Stomach (tissue), 9 donors: ENCODE results near the gene MSH5. TPM values are rescaled to one million over a fixed set of nuclear protein-coding genes. Genes with fewer than 3 reads are reported as not detected.
A peak's percentile ranks its signal among the peaks of the same experiment; 100 is the strongest.

Source experiments
- DNase-seq, 2 donors: peaks; one replicate each; pipeline versions ENCODE4 v3.0.0 to v3.0.0-alpha.2; 2013 to 2019
- H3K27ac ChIP-seq, 5 donors: fragments of 200-600 bp in 4 of 5; sonication (generic) in 4 of 5; one replicate each; pipeline ENCODE4 v1.5.1; 2013 to 2019; ENCODE audit warnings: mild to moderate bottlenecking in 1 of 5, moderate library complexity in 1 of 5
- H3K27me3 ChIP-seq, 3 donors: fragments of 200-600 bp; sonication (generic); one replicate each; pipeline ENCODE4 v1.5.1; 2017 to 2019; ENCODE audit warnings: mixed run types in 1 of 3
- H3K36me3 ChIP-seq, 4 donors: fragments of 200-600 bp; sonication (generic); 1 replicate in 3 of 4; 2 replicates in 1 of 4; pipeline ENCODE4 v1.5.1; 2016 to 2019
- H3K4me1 ChIP-seq, 4 donors: fragments of 200-600 bp; sonication (generic); one replicate each; pipeline ENCODE4 v1.5.1; 2016 to 2019
- H3K4me3 ChIP-seq, 4 donors: fragments of 200-600 bp; sonication (generic) in 3 of 4; one replicate each; pipeline ENCODE4 v1.5.1; 2016 to 2019; ENCODE audit warnings: mild to moderate bottlenecking in 1 of 4
- H3K9me3 ChIP-seq, 4 donors: fragments of 200-600 bp; sonication (generic); one replicate each; pipeline ENCODE4 v1.5.1; 2016 to 2019
- EP300 ChIP-seq: sonication (generic); formaldehyde crosslinking; IDR thresholded peaks from one replicate; pipeline ENCODE4 v1.6.1; 2017; ENCODE audit warnings: antibody characterized with exemption
- POLR2A ChIP-seq, 4 donors: fragments of 450-650 bp; IDR thresholded peaks; one replicate each; pipeline ENCODE4 v1.6.1; 2016; ENCODE audit warnings: antibody characterized with exemption in 4 of 4, control low read depth in 2 of 4, mild to moderate bottlenecking in 1 of 4, moderate library complexity in 1 of 4
- POLR2AphosphoS5 ChIP-seq, 3 donors: sonication (generic); formaldehyde crosslinking; IDR thresholded peaks; one replicate each; pipeline ENCODE4 v1.6.1; 2016; ENCODE audit warnings: antibody characterized with exemption in 3 of 3
- WGBS, 5 donors: extraction: QIAGEN DNeasy Blood & Tissue Kit in 3 of 5; methylation state at CpG; one replicate each; pipeline versions ENCODE4 v1.1.5 to v1.1.7; 2013 to 2018; 5-methylcytosine and 5-hydroxymethylcytosine counted together
- intact Hi-C: fragments of 100-400 bp; cut with DNase I; formaldehyde crosslinking; loops from one replicate; pipeline ENCODE4 v1.15.1; 2023; ENCODE audit warnings: low total_unique reads
- polyA plus RNA-seq, 3 donors: library from polyadenylated mRNA; stranded (reverse); fragments of 200-250 nt; gene quantifications; one replicate each; pipeline ENCODE4 v1.2.3, GENCODE V29; 2013
- total RNA-seq, 5 donors: library from RNA; depleted of rRNA; stranded (reverse); fragments of >200 nt; gene quantifications; one replicate each; pipeline versions ENCODE4 v1.1.0 to v1.2.3, GENCODE V29; 2014 to 2016
- TF ChIP-seq, protein P1 (sequence below), 7 experiments: fragments of 450-650 bp in 4 of 7; fragments of 200-600 bp in 3 of 7; sonication (generic) in 3 of 7; IDR thresholded peaks; one replicate each; pipeline ENCODE4 v1.5.1; 2016 to 2019; ENCODE audit warnings: antibody characterized with exemption in 7 of 7, control low read depth in 2 of 7, mild to moderate bottlenecking in 1 of 7
- donor health status: healthy with polysubstance abuse.
- donor health status: Bipolar disorder and iron deficiency.
- donor health status: healthy.

MSH5 gene
- total and polyA plus RNA-seq, 8 donors, result 2.9 to 66.4 (median 10.9) TPM

DNA sequence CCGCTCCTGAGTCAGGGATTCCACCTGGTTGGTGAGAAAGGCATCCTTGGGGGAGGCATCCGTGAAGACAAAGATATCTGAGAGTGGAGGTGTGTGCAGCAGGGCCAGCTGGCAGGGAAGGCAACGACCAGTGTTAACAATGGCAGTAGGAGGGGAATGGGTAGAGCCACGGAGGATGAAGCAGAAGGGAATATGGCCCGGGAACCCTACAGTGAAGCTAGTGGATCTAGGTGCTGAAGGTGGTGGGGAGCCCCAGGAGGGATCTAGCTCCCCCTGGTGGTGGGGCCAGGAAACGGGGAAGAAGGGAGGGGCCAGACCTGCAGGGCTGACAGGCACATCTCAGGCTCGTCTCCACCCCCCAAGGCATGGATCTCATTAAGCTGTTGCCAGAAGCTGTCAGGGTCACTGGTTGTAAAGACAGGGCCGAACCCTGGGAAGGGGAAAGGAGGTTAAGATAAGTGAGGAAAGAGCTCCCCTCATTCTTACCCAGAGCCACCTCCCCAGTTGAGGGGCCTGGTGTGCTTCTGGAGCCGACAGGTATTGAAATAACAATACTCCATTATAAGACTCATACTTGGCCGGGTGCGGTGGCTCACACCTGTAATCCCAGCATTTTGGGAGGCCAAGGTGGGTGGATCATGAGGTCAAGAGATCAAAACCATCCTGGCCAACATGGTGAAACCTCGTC is 30.0 kb downstream of the MSH5 start:
- no peak overlapping the region for H3K27ac ChIP-seq
- peak; percentile 84 to 89 for DNase-seq
- no peak overlapping the region for H3K4me3 ChIP-seq
- intact Hi-C loops, result loop anchor here (10.0 kb wide), 1 partner anchor 85 kb away; the partner anchor contains the start of gene LY6G5C
- peaks cover 5 to 27% (median 13%) of the 10 kb centered on the region in 4 donors for H3K4me1 ChIP-seq
- peaks cover 0 to 7% (median 0%) of the 10 kb centered on the region in 3 donors for H3K27me3 ChIP-seq
- no peaks in the 10 kb centered on the region for H3K36me3 ChIP-seq
- TF ChIP-seq, protein P1, sequence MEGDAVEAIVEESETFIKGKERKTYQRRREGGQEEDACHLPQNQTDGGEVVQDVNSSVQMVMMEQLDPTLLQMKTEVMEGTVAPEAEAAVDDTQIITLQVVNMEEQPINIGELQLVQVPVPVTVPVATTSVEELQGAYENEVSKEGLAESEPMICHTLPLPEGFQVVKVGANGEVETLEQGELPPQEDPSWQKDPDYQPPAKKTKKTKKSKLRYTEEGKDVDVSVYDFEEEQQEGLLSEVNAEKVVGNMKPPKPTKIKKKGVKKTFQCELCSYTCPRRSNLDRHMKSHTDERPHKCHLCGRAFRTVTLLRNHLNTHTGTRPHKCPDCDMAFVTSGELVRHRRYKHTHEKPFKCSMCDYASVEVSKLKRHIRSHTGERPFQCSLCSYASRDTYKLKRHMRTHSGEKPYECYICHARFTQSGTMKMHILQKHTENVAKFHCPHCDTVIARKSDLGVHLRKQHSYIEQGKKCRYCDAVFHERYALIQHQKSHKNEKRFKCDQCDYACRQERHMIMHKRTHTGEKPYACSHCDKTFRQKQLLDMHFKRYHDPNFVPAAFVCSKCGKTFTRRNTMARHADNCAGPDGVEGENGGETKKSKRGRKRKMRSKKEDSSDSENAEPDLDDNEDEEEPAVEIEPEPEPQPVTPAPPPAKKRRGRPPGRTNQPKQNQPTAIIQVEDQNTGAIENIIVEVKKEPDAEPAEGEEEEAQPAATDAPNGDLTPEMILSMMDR (IDR thresholded peaks at IDR 0.05), result peak in 5 of 7 experiments; percentile 68 to 90 (median 87)
- TF ChIP-seq POLR2A (IDR thresholded peaks at IDR 0.05) (no peak), POLR2AphosphoS5 (IDR thresholded peaks at IDR 0.05) (peak in 1 of 3 donors; percentile 68)
- WGBS, 5 donors, result 42 to 57% (median 49%) methylated on average over 12 of the region's 12 CpGs
- H3K9me3 ChIP-seq, result no peaks in the 10 kb centered on the region

DNA sequence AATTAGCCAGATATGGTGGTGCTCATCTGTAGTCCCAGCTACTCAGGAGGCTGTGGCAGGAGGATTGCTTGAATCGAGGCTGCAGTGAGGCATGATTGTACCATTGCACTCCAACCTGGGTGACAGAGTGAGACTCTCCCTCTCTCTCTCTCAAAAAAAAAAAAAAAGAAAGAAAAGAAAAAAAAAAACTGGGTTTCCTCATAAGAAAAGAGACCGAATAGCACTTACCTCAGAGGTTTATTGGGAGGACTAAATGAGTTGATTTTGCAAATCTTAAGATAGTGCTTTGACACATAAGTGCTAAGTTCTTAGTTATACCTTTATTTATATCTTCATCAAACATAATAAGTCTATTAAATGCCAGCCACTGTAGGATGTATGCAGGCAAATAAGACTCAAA is 31.1 kb downstream of the MSH5 start:
- intact Hi-C loops, result no loop called here
- 77 to 91% (median 89%) methylated on average over 2 of the region's 2 CpGs for WGBS, 5 donors
- Histone ChIP-seq H3K36me3 (no peaks in the 10 kb centered on the region), H3K27me3 (peaks cover 0 to 6% (median 0%) of the 10 kb centered on the region in 3 donors), H3K4me1 (peaks cover 13 to 38% (median 21%) of the 10 kb centered on the region in 4 donors), H3K4me3 (no peak overlapping the region), H3K27ac (no peak overlapping the region), H3K9me3 (no peaks in the 10 kb centered on the region)
- DNase-seq, result no peak
- no peak for TF ChIP-seq POLR2AphosphoS5 (IDR thresholded peaks at IDR 0.05)
- TF ChIP-seq, protein P1 (IDR thresholded peaks at IDR 0.05), result no peak
- TF ChIP-seq EP300, result no peak
- TF ChIP-seq POLR2A (IDR thresholded peaks at IDR 0.05), result no peak

DNA sequence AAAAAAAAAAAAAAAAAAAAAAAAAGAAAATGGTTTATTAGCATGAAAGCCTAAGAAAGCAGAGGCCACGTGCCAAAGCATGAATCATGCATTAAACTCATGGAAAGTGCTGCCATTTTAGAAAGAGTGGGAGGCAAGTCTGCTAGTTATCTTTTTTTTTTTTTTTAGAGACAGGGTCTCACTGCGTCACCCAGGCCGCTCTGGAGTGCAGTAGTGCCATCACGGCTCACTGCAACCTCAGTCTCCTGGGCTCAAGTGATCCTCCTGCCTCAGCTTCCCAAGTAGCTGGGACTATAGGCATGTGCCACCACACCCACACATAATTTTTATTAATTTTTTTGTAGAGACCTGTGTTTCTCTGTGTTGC is 32.2 kb downstream of the MSH5 start:
- 59 to 77% (median 74%) methylated on average over 4 of the region's 4 CpGs for WGBS, 5 donors
- H3K27me3 ChIP-seq, result no peaks in the 10 kb centered on the region
- intact Hi-C loops, result no loop called here
- DNase-seq, result no peak
- no peaks in the 10 kb centered on the region for H3K9me3 ChIP-seq
- H3K4me3 ChIP-seq, result no peak overlapping the region
- TF ChIP-seq EP300, result no peak
- TF ChIP-seq, protein P1 (IDR thresholded peaks at IDR 0.05), result no peak
- no peaks in the 10 kb centered on the region for H3K36me3 ChIP-seq
- H3K27ac ChIP-seq, result no peak overlapping the region
- peaks cover 23 to 42% (median 28%) of the 10 kb centered on the region in 4 donors for H3K4me1 ChIP-seq

DNA sequence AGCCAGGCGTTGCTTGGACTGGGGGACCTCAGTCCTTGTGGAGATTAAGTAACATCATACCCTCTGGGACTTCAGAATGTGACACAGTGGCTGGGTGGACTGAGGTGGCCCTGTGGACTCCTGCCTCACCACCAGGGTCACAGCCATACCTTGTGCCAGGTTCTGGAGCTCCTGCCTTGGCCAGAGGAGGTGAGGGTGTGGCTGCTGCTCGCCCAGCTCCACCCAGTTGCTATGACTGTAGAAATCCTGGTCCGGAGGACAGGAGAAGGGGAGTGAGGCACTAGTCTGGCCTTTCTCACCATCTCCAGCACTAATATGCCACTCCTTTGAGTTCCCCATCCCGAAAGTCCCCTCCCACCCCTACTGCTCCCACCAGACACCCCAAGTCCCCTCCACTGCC is 35.4 kb downstream of the MSH5 start:
- no peaks in the 10 kb centered on the region for H3K9me3 ChIP-seq
- H3K4me3 ChIP-seq, result no peak overlapping the region
- intact Hi-C loops, result no loop called here
- H3K36me3 ChIP-seq, result peaks cover 15 to 24% (median 24%) of the 10 kb centered on the region in 4 donors
- WGBS, 5 donors, result 32 to 59% (median 44%) methylated on average over 4 of the region's 4 CpGs
- peak overlapping the region; percentile 78 to 90 (median 84) for H3K27ac ChIP-seq
- peaks cover 28 to 49% (median 35%) of the 10 kb centered on the region in 4 donors for H3K4me1 ChIP-seq
- TF ChIP-seq, protein P1 (IDR thresholded peaks at IDR 0.05), result peak in 2 of 7 experiments; percentile 22 to 36
- peak in 2 of 3 donors; percentile 58 to 59 for TF ChIP-seq POLR2AphosphoS5 (IDR thresholded peaks at IDR 0.05)
- TF ChIP-seq POLR2A (IDR thresholded peaks at IDR 0.05), result no peak
- no peak for TF ChIP-seq EP300
- H3K27me3 ChIP-seq, result no peaks in the 10 kb centered on the region
- DNase-seq, result peak; percentile 73 to 84
